GM18951 (cell line): ENCODE data around the gene OLFM2.

Experiments
- POLR2A ChIP-seq: IDR thresholded peaks from 4 replicates; pipeline ENCODE4 v1.6.1; 2011; ENCODE audit warnings: mild to moderate bottlenecking; ENCODE audit not compliant: insufficient read length, insufficient read depth; ENCODE audit errors: extremely low read depth
- in situ Hi-C: fragments of 300-500 bp; cut with MboI; formaldehyde crosslinking; loops from one replicate; pipeline ENCODE4 v1.12.0; 2022; ENCODE audit warnings: low sequenced_read_pairs, mixed read lengths, inconsistent platforms; ENCODE audit not compliant: unreplicated experiment

OLFM2 gene

DNA sequence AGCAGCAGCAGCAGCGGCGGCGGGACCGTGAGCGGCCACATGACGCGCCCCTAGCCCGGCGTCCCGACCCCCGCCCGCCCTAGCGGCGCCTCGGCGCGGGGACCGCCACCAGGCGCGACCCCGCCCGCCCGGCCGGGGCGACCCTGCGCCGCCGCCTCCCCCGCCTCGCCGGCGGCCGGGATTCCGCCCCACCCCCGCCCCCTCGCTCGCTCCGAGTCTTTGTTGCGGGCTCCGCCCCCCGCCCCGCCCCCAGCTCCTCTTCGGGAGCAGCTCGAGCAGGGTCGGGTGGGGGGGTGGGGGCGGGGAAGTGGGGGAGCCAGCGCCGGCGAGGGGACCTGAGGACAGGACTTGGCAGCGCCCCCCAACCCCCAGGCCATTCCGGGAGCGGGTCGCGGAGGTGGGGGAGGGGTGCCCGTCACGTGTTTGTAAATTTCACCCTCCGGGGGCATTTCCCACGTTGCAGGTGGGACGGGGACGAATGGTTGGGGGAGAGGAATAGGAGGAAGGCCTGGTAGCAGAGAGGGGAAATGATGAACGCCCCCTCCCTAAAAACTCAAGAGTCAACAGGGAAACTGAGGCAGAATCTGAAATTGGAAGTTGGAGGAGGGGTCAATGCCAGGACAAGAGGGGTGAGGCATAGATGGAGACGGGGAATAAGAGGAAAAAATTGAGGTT is at the start of gene OLFM2:
Gene OLFM2, minus strand, starts transcription at position 190 of the 675 bp plus-strand sequence. Its CDS starts 149 bp downstream, at position 41.
- in situ Hi-C loops = loop anchor here (5.0 to 25.0 kb wide), 2 partner anchors 91 to 451 kb away; partner anchors contain the start of gene TYK2

DNA sequence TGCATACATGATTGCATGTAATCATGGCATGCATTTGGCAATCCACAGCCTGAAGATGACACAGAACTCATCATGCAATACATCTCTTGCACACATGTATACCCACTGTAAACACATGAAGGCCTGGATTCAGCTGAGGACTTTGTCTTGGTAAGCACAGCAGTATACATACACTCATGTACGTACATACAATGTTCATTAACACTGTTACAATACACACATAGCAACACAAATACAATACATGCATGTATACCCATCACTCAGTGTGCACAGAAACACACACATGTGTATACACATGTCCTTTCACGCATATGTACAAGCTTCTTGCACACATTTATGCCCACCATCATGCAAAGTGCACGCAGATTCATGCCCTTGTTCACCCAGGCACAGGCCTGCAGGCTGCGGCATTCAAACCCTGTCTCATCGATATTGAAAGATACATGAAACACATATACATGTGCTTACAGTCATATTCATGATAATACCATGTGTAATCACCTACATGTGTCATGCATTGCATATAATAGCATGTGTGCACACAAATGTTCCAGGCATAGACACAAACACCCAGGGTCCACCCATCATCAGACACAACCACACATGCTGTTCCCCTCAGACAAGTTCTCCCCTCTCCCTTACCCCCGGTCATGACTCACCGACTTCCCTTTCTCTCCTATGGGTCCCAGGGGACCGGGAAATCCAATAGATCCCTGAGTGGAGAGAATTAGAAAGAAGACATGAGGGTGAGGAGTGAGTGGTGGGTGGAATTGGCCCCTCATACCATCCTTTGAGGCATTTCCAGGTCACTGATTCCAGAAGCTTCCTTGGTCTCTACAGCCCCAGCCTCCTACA is 45.3 kb upstream of the OLFM2 start:
- no peak for TF ChIP-seq POLR2A
- in situ Hi-C loops = no loop called here

More for the DNA sequence above, at the start of gene OLFM2:
- no peak for TF ChIP-seq POLR2A

DNA sequence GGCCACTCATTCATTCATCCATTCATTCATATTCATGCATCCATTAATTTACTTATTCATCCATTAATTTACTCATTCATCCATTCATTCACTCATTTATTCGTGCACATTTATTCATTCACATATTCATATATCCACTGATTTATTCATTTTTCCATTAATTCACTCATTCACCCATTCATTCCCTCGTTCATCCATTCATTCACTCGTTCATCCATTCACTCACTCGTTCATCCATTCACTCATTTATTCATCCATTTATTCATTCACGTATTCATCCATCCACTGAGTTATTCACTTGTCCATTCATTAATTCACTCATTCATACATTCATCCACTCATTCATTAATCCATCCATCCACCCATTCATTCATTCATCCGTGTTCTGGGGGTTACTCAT is 35.8 kb upstream of the OLFM2 start:
- in situ Hi-C loops = no loop called here
- TF ChIP-seq POLR2A = no peak

DNA sequence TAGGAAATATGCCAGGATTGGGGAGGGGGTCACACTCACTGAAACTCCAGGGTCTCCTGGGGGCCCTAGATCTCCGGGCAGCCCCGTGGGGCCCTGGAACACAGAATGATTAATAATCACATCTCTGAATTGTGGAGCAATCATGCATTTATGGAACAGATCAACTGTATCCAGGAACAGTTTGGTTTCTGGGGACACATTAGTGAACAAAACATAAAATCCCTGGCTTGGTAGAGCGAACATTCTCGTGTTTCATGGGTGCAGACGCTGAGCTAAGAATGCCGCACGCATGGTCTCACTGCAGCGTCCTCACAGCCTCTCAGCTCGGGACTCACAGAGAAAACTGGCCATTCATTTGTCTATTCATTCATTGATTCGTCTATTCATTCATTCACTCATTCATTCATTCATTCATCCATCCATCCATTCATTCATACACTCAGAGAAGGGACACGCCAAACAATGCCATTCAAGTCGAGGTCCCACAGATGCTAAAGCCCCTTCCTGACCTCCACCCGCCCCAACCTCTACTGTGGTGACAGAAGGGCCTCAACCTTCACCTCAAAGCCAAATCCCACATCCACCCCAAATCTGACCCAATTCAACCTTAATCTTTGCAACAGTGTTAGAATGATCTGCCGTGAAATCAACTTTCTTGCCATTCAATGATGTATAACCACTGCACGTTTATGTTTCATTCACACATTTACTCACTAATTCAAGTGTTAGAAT is 35.0 kb upstream of the OLFM2 start:
- TF ChIP-seq POLR2A = no peak
- in situ Hi-C loops = no loop called here

DNA sequence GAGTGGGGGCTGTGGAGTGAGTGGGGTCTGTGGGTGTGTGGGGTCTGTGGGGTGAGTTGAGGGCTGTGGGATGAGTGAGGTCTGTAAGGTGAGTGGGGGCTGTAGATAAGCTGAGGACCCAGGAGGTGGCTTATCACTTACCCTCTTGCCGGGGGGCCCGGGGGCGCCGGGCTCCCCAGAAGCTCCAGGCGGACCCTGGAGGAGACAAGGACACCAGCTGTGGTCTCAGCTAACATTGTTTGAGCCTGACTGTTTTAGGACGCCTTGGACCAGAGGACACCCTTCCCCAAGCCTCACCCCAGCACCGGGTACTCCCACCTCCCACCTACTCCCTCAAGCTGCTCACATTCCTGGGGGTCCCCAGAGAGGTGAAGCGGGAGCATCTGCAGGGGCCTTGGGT is 34.2 kb upstream of the OLFM2 start:
- in situ Hi-C loops = no loop called here
- TF ChIP-seq POLR2A = no peak

DNA sequence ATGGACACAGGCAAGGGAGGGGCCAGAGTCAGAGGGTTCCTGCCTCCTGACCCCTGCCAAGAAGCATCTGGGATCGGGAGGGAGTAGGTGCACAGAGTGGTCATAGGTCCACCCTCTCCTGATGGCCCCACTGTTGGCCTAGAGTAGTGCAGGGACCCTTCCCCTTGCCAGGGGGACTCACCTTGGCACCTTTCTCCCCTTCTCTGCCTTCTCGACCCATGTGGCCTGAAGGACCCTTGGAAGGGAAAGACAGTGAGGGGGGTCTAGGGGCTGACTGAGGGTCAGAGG is 33.3 kb upstream of the OLFM2 start:
- no peak for TF ChIP-seq POLR2A
- in situ Hi-C loops = no loop called here

DNA sequence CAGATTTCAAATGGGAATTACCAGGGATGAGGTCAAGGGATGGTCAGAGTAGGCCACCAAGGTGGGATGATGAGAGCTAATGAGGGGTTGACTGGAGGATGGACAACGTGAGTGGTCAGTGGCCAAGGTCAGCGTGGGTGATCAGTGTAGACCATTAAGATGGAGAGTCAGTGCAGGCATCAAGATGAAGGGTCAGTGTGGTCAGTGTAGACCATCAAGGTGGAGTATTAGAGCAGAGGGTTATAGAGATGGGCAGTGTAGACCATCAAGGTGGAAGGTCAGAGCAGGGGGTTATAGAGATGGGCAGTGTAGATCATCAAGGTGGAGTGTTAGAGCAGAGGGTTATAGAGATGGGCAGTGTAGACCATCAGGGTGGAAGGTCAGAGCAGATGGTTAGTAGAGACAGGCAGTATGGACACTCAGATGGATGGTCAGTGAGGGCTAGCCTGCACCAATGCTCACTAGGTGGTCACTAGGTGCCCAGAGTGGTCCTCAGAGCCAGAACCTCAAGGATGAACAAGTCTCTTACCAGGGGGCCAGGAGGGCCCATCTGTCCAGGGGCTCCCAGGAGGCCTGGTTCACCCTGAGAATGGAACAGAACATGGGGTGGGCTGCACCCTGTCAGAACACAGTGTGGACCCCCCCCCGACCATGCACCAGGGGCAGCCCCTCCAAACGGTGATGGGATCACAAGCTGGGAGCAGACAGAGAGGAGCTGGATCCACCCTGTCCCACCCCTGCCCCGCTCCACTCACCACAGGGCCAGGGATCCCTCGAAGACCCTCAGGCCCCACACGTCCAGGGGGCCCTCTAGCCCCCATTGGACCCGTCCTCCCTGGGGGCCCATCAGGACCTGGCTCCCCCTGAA is 32.7 kb upstream of the OLFM2 start:
- TF ChIP-seq POLR2A = no peak
- in situ Hi-C loops = no loop called here

DNA sequence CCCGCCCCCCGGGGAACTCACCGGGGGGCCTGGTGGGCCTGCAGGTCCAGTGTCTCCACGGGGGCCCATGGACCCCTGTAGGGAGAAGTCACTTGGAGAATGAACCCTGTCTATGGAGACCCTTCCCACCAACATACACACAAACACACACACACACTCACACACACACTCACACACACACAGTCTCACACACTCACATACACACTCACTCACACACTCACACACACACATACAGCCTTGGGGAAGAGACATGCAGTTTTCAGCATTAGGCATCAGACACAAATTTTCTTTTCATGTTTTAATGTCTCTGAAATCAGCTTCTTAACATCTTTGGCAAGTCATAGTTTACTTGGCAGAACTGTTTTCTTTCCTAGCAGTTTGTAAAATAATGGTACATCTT is 31.0 kb upstream of the OLFM2 start:
- in situ Hi-C loops = no loop called here
- TF ChIP-seq POLR2A = no peak

DNA sequence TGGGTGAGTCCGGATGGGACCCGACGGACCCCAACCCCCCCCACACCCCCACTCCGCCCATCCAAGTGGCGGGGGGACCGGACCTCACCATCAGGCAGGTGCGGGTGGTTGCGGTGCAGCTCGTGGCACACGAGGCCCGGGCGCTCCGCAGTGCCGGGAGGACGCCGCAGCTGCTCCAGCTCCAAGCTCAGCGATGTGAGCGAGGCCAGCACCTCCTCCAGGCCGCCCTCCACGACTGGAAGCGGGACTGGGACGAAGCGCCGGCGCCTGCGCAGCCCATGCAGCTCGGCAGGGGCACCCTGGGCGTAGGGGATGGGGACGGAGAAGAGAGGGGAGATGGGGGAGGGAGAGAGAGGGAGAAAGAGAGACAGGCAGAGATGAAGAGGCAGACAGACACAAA is 30.1 kb upstream of the OLFM2 start:
- no peak for TF ChIP-seq POLR2A
- in situ Hi-C loops = no loop called here

DNA sequence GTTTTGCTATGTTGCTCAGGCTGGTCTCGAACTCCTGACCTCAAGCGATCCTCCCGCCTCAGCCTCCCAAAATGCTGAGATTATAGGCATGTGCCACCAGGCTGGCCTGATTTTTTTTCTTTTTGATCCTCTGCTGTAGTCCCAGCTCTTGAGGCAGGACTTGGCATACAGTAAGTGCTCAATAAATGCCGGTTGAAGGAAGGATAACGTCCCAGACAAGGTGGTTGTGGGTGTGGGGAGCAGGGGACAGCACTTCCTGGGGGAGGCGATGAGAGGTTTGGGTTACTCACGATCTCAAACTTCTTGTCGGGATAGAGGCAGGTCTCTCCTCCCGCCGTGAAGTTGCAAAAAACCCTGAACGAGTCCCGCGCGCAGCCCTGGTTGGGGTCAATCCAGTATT is 29.7 kb upstream of the OLFM2 start:
- in situ Hi-C loops = no loop called here
- TF ChIP-seq POLR2A = no peak

DNA sequence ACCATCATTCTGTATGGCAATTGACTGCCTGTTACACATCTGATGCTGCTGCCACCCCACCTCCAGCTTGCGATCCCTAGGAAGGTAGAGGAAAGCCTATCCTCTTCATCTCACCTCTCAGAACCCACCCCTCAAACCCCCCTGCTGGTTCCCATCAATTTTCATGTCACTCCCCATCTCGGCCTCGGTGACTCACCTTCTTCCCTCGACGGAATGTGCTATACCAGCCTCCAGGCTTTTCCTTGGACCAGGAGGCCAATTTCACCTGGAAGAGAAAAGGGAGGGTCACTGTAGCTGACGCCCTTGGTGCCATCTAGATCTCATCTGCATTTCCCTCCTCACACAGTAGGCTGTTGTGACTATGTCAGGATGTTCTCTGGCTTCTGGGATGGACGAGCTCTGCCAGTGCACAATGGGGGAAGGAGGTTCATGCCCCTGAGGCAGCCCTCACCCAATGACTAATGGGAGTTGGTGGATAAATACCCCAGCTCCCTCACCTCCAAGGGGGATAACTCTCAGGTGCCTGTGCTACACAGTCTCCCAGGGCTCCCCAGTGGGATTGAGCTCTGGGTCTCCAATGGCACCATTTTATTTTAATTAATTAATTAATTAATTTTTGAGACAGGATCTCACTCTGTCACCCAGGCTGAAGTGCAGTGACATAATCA is 26.4 kb upstream of the OLFM2 start:
- no peak for TF ChIP-seq POLR2A
- in situ Hi-C loops = no loop called here

DNA sequence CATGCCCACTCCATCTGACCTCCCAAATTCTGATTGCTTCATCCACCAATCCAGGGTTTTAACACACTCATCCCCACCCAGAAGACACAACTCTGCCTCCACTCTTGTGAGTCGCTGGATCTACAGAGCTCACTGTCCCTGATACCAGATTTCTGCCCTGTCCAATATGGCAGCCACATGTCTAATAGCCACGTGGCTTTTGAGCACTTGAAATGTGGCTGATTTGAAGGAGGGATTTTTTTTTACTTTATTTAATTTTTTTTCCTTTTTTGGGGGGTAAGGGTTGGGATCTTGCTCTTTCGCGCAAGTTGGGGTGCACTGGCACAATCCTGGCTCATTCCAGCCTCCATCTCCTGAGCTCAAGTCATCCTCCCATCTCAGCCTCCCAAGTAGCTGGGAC is 24.8 kb upstream of the OLFM2 start:
- in situ Hi-C loops = no loop called here
- TF ChIP-seq POLR2A = no peak
